IPS-11a (cell line): ENCODE measurements around the gene ARL4A.
"Not testable (repeated sequence)": the region's sequence is repeated elsewhere in the genome, so short reads cannot be mapped to it uniquely, and the experiment has no call there.

Experiments
- H3K4me3 ChIP-seq: one replicate; pipeline ENCODE4 v1.5.1; 2013; ENCODE audit warnings: low read depth, low read length, control low read depth

ARL4A gene

GRCh38 chr7:12686891-12687717, at the start of gene ARL4A:
ARL4A (plus strand) TSS chr7:12687633; CDS start chr7:12688255, 622 bp downstream.
- H3K4me3 ChIP-seq: peak within 1 kb of the TSS; percentile 93

- no peak overlapping the region for H3K4me3 ChIP-seq
These were observed 49.4 kb upstream of the ARL4A start for GRCh38 chr7:12637819-12638592.

- no peak overlapping the region for H3K4me3 ChIP-seq
These were observed 48.5 kb upstream of the ARL4A start for GRCh38 chr7:12638851-12639456.

- H3K4me3 ChIP-seq: no peak overlapping the region
These were observed 46.9 kb upstream of the ARL4A start for GRCh38 chr7:12640299-12641096.

- no peak overlapping the region for H3K4me3 ChIP-seq
These were observed 46.2 kb upstream of the ARL4A start for GRCh38 chr7:12641196-12641595.

- H3K4me3 ChIP-seq: no peak overlapping the region
These were observed 44.9 kb upstream of the ARL4A start for GRCh38 chr7:12642508-12642907.

GRCh38 chr7:12643001-12643643, 44.3 kb upstream of the ARL4A start:
- no peak overlapping the region for H3K4me3 ChIP-seq

- H3K4me3 ChIP-seq: no peak overlapping the region
These were observed 43.8 kb upstream of the ARL4A start for GRCh38 chr7:12643644-12644043.

- H3K4me3 ChIP-seq: not testable (repeated sequence)
These were observed 42.2 kb upstream of the ARL4A start for GRCh38 chr7:12645212-12645611.

- no peak overlapping the region for H3K4me3 ChIP-seq
These were observed 41.3 kb upstream of the ARL4A start for GRCh38 chr7:12646139-12646538.

GRCh38 chr7:12647364-12648219, 39.8 kb upstream of the ARL4A start:
- no peak overlapping the region for H3K4me3 ChIP-seq

GRCh38 chr7:12648704-12649261, 38.6 kb upstream of the ARL4A start:
- no peak overlapping the region for H3K4me3 ChIP-seq

- H3K4me3 ChIP-seq: no peak overlapping the region
These were observed 38.1 kb upstream of the ARL4A start for GRCh38 chr7:12649348-12649747.

- no peak overlapping the region for H3K4me3 ChIP-seq
These were observed 37.4 kb upstream of the ARL4A start for GRCh38 chr7:12650080-12650479.

- no peak overlapping the region for H3K4me3 ChIP-seq
These were observed 34.3 kb upstream of the ARL4A start for GRCh38 chr7:12653110-12653509.

GRCh38 chr7:12653518-12653917, 33.9 kb upstream of the ARL4A start:
- no peak overlapping the region for H3K4me3 ChIP-seq

- no peak overlapping the region for H3K4me3 ChIP-seq
These were observed 32.3 kb upstream of the ARL4A start for GRCh38 chr7:12655161-12655560.

- not testable (repeated sequence) for H3K4me3 ChIP-seq
These were observed 27.0 kb upstream of the ARL4A start for GRCh38 chr7:12660423-12660822.

GRCh38 chr7:12660986-12661385, 26.4 kb upstream of the ARL4A start:
- H3K4me3 ChIP-seq: not testable (repeated sequence)
